GM18526 (cell line): ENCODE measurements around the gene ICE1.
A peak's percentile ranks its signal among the peaks of the same experiment; 100 is the strongest.

ENCODE experiments used
- POLR2A ChIP-seq: IDR thresholded peaks from 3 replicates; pipeline ENCODE4 v1.6.1; 2011; ENCODE audit not compliant: insufficient read length; ENCODE audit errors: extremely low read depth

ICE1 gene

GRCh38 chr5:5421961-5422818 lies at the start of gene ICE1:
ICE1 (plus strand) TSS chr5:5422677; CDS start chr5:5422916, 239 bp downstream.
- peak; percentile 73 for TF ChIP-seq POLR2A

- no peak for TF ChIP-seq POLR2A
Measured at GRCh38 chr5:5372930-5373329, 49.5 kb upstream of the ICE1 start.

- no peak for TF ChIP-seq POLR2A
Measured at GRCh38 chr5:5373351-5373989, 49.0 kb upstream of the ICE1 start.

- no peak for TF ChIP-seq POLR2A
Measured at GRCh38 chr5:5374009-5374715, 48.3 kb upstream of the ICE1 start.

GRCh38 chr5:5377780-5378179 lies 44.7 kb upstream of the ICE1 start:
- no peak for TF ChIP-seq POLR2A

- no peak for TF ChIP-seq POLR2A
Measured at GRCh38 chr5:5378531-5378930, 43.9 kb upstream of the ICE1 start.

- TF ChIP-seq POLR2A, result no peak
Measured at GRCh38 chr5:5380298-5380697, 42.2 kb upstream of the ICE1 start.

- TF ChIP-seq POLR2A, result no peak
Measured at GRCh38 chr5:5381310-5381913, 41.1 kb upstream of the ICE1 start.

GRCh38 chr5:5383461-5383860 lies 39.0 kb upstream of the ICE1 start:
- no peak for TF ChIP-seq POLR2A

GRCh38 chr5:5384660-5385330 lies 37.7 kb upstream of the ICE1 start:
- no peak for TF ChIP-seq POLR2A

- TF ChIP-seq POLR2A, result no peak
Measured at GRCh38 chr5:5385331-5385662, 37.2 kb upstream of the ICE1 start.

GRCh38 chr5:5386329-5386728 lies 36.1 kb upstream of the ICE1 start:
- no peak for TF ChIP-seq POLR2A

GRCh38 chr5:5387192-5387591 lies 35.3 kb upstream of the ICE1 start:
- no peak for TF ChIP-seq POLR2A

GRCh38 chr5:5387777-5388176 lies 34.7 kb upstream of the ICE1 start:
- no peak for TF ChIP-seq POLR2A

- TF ChIP-seq POLR2A, result no peak
Measured at GRCh38 chr5:5398071-5398470, 24.4 kb upstream of the ICE1 start.
